NCI-H146 (cell line): ENCODE data around the gene KLHL35.
A peak's percentile ranks its signal among the peaks of the same experiment; 100 is the strongest.
"Not testable (repeated sequence)": the region's sequence is repeated elsewhere in the genome, so short reads cannot be mapped to it uniquely, and the experiment has no call there.

ENCODE experiments used
- DNase-seq: peaks from one replicate; lab custom pipeline; 2025; lab: John Stamatoyannopoulos, UW

Gene KLHL35

GRCh38 chr11:75388386-75389275 lies 44.4 kb downstream of the KLHL35 start:
- DNase-seq, result peak; percentile 96

GRCh38 chr11:75387736-75388294 lies 45.2 kb downstream of the KLHL35 start:
- no peak for DNase-seq

GRCh38 chr11:75386942-75387630 lies 45.9 kb downstream of the KLHL35 start:
- no peak for DNase-seq

- DNase-seq, result peak; percentile 65
Observed at GRCh38 chr11:75384438-75385080, 48.4 kb downstream of the KLHL35 start.

GRCh38 chr11:75383246-75383645 lies 49.8 kb downstream of the KLHL35 start:
- DNase-seq, result no peak

GRCh38 chr11:75380716-75381420 lies 52.1 kb downstream of the KLHL35 start:
- DNase-seq, result no peak

- no peak for DNase-seq
Observed at GRCh38 chr11:75380245-75380644, 52.8 kb downstream of the KLHL35 start.

- DNase-seq, result not testable (repeated sequence)
Observed at GRCh38 chr11:75378776-75379175, 54.2 kb downstream of the KLHL35 start.

- DNase-seq, result no peak
Observed at GRCh38 chr11:75376175-75376574, 56.8 kb downstream of the KLHL35 start.

- no peak for DNase-seq
Observed at GRCh38 chr11:75375626-75376025, 57.4 kb downstream of the KLHL35 start.

GRCh38 chr11:75374646-75375045 lies 58.4 kb downstream of the KLHL35 start:
- no peak for DNase-seq

GRCh38 chr11:75373201-75373600 lies 59.8 kb downstream of the KLHL35 start:
- DNase-seq, result no peak
